GM19099 (cell line): ENCODE results near the gene PRKN.

ENCODE experiments used
- POLR2A ChIP-seq: IDR thresholded peaks from 3 replicates; pipeline ENCODE4 v1.6.1; 2011; ENCODE audit warnings: low read depth; ENCODE audit not compliant: insufficient read length; ENCODE audit errors: extremely low read depth

The PRKN gene

GRCh38 chr6:162181111-162181510 lies 546.5 kb downstream of the PRKN start:
- no peak for TF ChIP-seq POLR2A

GRCh38 chr6:162179196-162179951 lies 548.2 kb downstream of the PRKN start:
- no peak for TF ChIP-seq POLR2A

GRCh38 chr6:162178666-162179065 lies 548.9 kb downstream of the PRKN start:
- TF ChIP-seq POLR2A, result no peak

GRCh38 chr6:162178266-162178665 lies 549.3 kb downstream of the PRKN start:
- no peak for TF ChIP-seq POLR2A

GRCh38 chr6:162177746-162178145 lies 549.8 kb downstream of the PRKN start:
- no peak for TF ChIP-seq POLR2A

- TF ChIP-seq POLR2A, result no peak
Observed at GRCh38 chr6:162173466-162173865, 554.1 kb downstream of the PRKN start.

GRCh38 chr6:162165479-162165878 lies 562.1 kb downstream of the PRKN start:
- no peak for TF ChIP-seq POLR2A

GRCh38 chr6:162157167-162157870 lies 570.2 kb downstream of the PRKN start:
- TF ChIP-seq POLR2A, result no peak

GRCh38 chr6:162156146-162156545 lies 571.4 kb downstream of the PRKN start:
- TF ChIP-seq POLR2A, result no peak

- TF ChIP-seq POLR2A, result no peak
Observed at GRCh38 chr6:162154930-162155329, 572.6 kb downstream of the PRKN start.

- TF ChIP-seq POLR2A, result no peak
Observed at GRCh38 chr6:162154001-162154400, 573.6 kb downstream of the PRKN start.

- TF ChIP-seq POLR2A, result no peak
Observed at GRCh38 chr6:162153120-162153519, 574.4 kb downstream of the PRKN start.

- TF ChIP-seq POLR2A, result no peak
Observed at GRCh38 chr6:162151021-162151665, 576.4 kb downstream of the PRKN start.

- no peak for TF ChIP-seq POLR2A
Observed at GRCh38 chr6:162150295-162150694, 577.3 kb downstream of the PRKN start.

GRCh38 chr6:162149786-162150185 lies 577.8 kb downstream of the PRKN start:
- TF ChIP-seq POLR2A, result no peak

- no peak for TF ChIP-seq POLR2A
Observed at GRCh38 chr6:162147805-162148204, 579.8 kb downstream of the PRKN start.

- no peak for TF ChIP-seq POLR2A
Observed at GRCh38 chr6:162147281-162147680, 580.3 kb downstream of the PRKN start.
